Smooth muscle cell (in vitro differentiated cells): ENCODE data around the gene KLRC4. TPM values are rescaled to one million over a fixed set of nuclear protein-coding genes. Genes with fewer than 3 reads are reported as not detected.
"Not testable (repeated sequence)": the region's sequence is repeated elsewhere in the genome, so short reads cannot be mapped to it uniquely, and the experiment has no call there.

Source experiments
- DNase-seq: peaks from one replicate; lab custom pipeline; 2025; ENCODE audit not compliant: unreplicated experiment; lab: John Stamatoyannopoulos, UW
- H2AFZ ChIP-seq: fragments of 200-600 bp; sonication (generic); 2 replicates; pipeline ENCODE4 v1.6.0; 2016; ENCODE audit warnings: antibody characterized with exemption, low read depth, mild to moderate bottlenecking
- H3F3A ChIP-seq: fragments of 200-600 bp; sonication (generic); 2 replicates; pipeline ENCODE4 v1.6.0; 2017; ENCODE audit warnings: antibody characterized with exemption, low read depth
- H3K27ac ChIP-seq: fragments of 200-600 bp; sonication (generic); 2 replicates; pipeline ENCODE4 v1.5.1; 2016; ENCODE audit warnings: low read depth, mild to moderate bottlenecking
- H3K27me3 ChIP-seq: fragments of 200-600 bp; sonication (generic); 2 replicates; pipeline ENCODE4 v1.6.1; 2016; ENCODE audit warnings: low read depth, mild to moderate bottlenecking
- H3K36me3 ChIP-seq: fragments of 200-600 bp; sonication (generic); 2 replicates; pipeline ENCODE4 v1.5.1; 2016; ENCODE audit warnings: low read depth
- H3K4me1 ChIP-seq: fragments of 200-600 bp; sonication (generic); 2 replicates; pipeline ENCODE4 v1.5.1; 2016; ENCODE audit warnings: low read depth
- H3K4me2 ChIP-seq: fragments of 200-600 bp; sonication (generic); 2 replicates; pipeline ENCODE4 v1.6.0; 2016; ENCODE audit warnings: mild to moderate bottlenecking
- H3K4me3 ChIP-seq: fragments of 200-600 bp; sonication (generic); 2 replicates; pipeline ENCODE4 v1.5.1; 2016; ENCODE audit warnings: mild to moderate bottlenecking
- H3K79me2 ChIP-seq: fragments of 200-600 bp; sonication (generic); 2 replicates; pipeline ENCODE4 v1.6.0; 2016; ENCODE audit warnings: low read depth, mild to moderate bottlenecking
- H3K9ac ChIP-seq: fragments of 200-600 bp; sonication (generic); 2 replicates; pipeline ENCODE4 v1.6.0; 2016; ENCODE audit warnings: low read depth
- H3K9me3 ChIP-seq: fragments of 200-600 bp; sonication (generic); replicated peaks from 2 replicates; pipeline ENCODE4 v1.5.1; 2016; ENCODE audit warnings: low read depth
- H4K20me1 ChIP-seq: fragments of 200-600 bp; sonication (generic); 2 replicates; pipeline ENCODE4 v1.6.0; 2016; ENCODE audit warnings: low read depth
- WGBS: methylation state at CpG from one replicate; pipeline ENCODE4 v1.1.7; 2016; ENCODE audit warnings: low lambda C conversion rate; 5-methylcytosine and 5-hydroxymethylcytosine counted together
- polyA plus RNA-seq: library from polyadenylated mRNA; unstranded; fragments of >200 nt; fragmentation: Nextera tagmentation; extraction: Ambion mirVana; gene quantifications from 2 replicates; pipeline ENCODE4 v1.2.1, GENCODE V29; 2016
- total RNA-seq: library from RNA; depleted of rRNA; stranded (reverse); fragments of >200 nt; gene quantifications from 2 replicates; pipeline ENCODE4 v1.2.3, GENCODE V29; 2014
- TF ChIP-seq, protein P1 (sequence below): fragments of 200-600 bp; sonication (generic); IDR thresholded peaks from 2 replicates; pipeline ENCODE4 v1.5.1; 2017; ENCODE audit warnings: borderline replicate concordance, mild to moderate bottlenecking, antibody characterized with exemption; ENCODE audit not compliant: insufficient read depth, poor library complexity, severe bottlenecking

Gene KLRC4
- total and polyA plus RNA-seq, 2 experiments from 2014 or later: not detected

DNA sequence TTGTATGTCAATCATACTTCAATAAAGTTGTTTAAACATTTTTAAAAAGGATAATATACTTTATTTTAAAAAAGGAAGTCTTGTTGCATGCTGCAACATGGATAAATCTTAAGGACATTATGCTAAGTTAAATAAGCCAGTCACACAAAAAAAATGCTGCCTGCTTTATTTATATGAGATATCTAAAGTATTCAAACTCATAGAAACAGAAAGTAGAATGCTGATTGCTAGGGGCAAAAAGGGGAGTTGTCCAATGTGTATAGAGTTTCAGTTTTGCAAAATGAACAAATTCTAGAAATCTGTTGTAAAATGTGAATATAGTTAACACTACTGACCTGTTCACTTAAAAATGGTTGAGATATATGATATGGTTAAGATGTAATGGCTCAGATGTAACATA, 8.7 kb downstream of the KLRC4 start:
- Histone ChIP-seq H3K4me2 (no peak overlapping the region), H3K4me3 (no peak overlapping the region), H3K27me3 (no peaks in the 10 kb centered on the region), H3K27ac (no peak overlapping the region), H3K9ac (no peak overlapping the region), H3K36me3 (no peaks in the 10 kb centered on the region), H3K79me2 (no peaks in the 10 kb centered on the region), H3K4me1 (no peaks in the 10 kb centered on the region), H4K20me1 (no peaks in the 10 kb centered on the region), H3F3A (no peaks in the 10 kb centered on the region), H3K9me3 (no peaks in the 10 kb centered on the region), H2AFZ (no peak overlapping the region)
- TF ChIP-seq, protein P1, sequence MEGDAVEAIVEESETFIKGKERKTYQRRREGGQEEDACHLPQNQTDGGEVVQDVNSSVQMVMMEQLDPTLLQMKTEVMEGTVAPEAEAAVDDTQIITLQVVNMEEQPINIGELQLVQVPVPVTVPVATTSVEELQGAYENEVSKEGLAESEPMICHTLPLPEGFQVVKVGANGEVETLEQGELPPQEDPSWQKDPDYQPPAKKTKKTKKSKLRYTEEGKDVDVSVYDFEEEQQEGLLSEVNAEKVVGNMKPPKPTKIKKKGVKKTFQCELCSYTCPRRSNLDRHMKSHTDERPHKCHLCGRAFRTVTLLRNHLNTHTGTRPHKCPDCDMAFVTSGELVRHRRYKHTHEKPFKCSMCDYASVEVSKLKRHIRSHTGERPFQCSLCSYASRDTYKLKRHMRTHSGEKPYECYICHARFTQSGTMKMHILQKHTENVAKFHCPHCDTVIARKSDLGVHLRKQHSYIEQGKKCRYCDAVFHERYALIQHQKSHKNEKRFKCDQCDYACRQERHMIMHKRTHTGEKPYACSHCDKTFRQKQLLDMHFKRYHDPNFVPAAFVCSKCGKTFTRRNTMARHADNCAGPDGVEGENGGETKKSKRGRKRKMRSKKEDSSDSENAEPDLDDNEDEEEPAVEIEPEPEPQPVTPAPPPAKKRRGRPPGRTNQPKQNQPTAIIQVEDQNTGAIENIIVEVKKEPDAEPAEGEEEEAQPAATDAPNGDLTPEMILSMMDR: no peak
- DNase-seq: no peak

DNA sequence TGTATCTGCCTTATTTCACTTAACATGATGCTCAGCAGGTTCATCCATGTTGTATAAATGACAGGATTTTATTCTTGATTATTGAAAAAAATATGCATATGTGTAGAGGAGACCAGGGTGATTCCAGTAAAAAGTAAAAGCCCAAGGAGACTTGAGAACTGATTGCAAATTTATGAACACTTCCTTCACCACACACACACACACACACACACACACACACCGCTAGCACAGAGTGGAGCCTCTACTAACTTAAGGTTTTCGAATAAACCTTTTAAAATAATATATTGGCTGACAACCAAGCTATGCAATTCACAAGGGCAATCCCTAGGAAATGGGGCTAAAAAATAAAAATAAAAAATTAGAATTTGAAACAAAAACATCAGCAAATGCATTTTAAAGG, 11.4 kb downstream of the KLRC4 start:
- Histone ChIP-seq H3K9me3 (no peaks in the 10 kb centered on the region), H4K20me1 (no peaks in the 10 kb centered on the region), H3K9ac (no peak overlapping the region), H3K27me3 (no peaks in the 10 kb centered on the region), H3K4me2 (no peak overlapping the region), H3K27ac (no peak overlapping the region), H3K36me3 (no peaks in the 10 kb centered on the region), H3K4me1 (no peaks in the 10 kb centered on the region), H3F3A (no peaks in the 10 kb centered on the region), H2AFZ (no peak overlapping the region), H3K4me3 (no peak overlapping the region), H3K79me2 (no peaks in the 10 kb centered on the region)
- DNase-seq: no peak
- 93% methylated on average over 2 of the region's 2 CpGs for WGBS
- TF ChIP-seq, protein P1: no peak

DNA sequence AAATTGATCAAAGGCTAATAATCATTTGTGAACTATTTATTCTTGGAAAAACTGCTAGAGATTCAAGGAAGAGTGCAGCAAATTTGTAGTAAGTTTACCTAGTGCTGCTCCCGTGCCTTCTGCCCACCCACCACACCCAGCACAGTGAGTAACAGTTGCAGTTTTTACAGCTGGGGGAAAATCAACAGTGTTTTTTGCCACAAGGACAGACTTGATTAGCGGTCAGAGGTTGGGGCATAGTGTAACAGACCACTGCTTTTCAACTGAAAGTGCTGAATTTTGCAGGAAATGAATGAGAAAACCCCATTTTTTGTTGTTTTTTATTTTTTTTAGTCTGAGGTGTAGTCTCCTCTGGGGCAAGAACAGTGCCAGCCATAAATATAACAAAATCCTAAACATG, 12.3 kb downstream of the KLRC4 start:
- no peaks in the 10 kb centered on the region for H4K20me1 ChIP-seq
- H3K4me3 ChIP-seq: no peak overlapping the region
- WGBS: 63% methylated on average over 2 of the region's 2 CpGs
- TF ChIP-seq, protein P1: no peak
- no peaks in the 10 kb centered on the region for H3K36me3 ChIP-seq
- H3F3A ChIP-seq: no peaks in the 10 kb centered on the region
- no peak overlapping the region for H3K9ac ChIP-seq
- DNase-seq: no peak
- H3K9me3 ChIP-seq: no peaks in the 10 kb centered on the region
- H3K4me1 ChIP-seq: peaks cover 4% of the 10 kb centered on the region
- H2AFZ ChIP-seq: no peak overlapping the region
- H3K4me2 ChIP-seq: no peak overlapping the region
- no peak overlapping the region for H3K27ac ChIP-seq
- H3K79me2 ChIP-seq: no peaks in the 10 kb centered on the region
- H3K27me3 ChIP-seq: no peaks in the 10 kb centered on the region

DNA sequence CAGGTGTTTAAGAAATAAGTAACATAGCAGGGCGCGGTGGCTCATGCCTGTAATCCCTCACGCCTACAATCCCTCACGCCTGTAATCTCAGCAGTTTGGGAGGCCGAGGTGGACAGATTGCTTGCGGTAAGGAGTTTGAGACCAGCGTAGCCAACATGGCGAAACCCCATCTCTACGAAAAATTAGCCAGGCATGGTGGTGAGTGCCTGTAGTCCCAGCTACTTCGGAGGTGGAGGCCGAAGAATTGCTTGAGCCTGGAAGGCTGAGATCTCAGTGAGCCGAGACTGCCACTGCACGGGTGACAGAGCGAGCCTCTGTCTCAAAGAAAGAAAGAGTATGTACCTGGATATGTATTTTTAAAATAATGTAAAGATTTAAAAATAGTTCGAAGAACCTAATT, 13.4 kb downstream of the KLRC4 start:
- H3K27ac ChIP-seq, H3K27me3 ChIP-seq, H2AFZ ChIP-seq, H3K4me2 ChIP-seq, DNase-seq, H3K9me3 ChIP-seq, H3K4me1 ChIP-seq, H3F3A ChIP-seq, H3K79me2 ChIP-seq, H3K9ac ChIP-seq, H3K4me3 ChIP-seq, H3K36me3 ChIP-seq, H4K20me1 ChIP-seq: not testable (repeated sequence)
- 95% methylated on average over 15 of the region's 15 CpGs for WGBS
